NCI-H187 (cell line): ENCODE results near the gene CLDN25.

Experiments used
- DNase-seq, 2 experiments: peaks; one replicate each; lab custom pipeline; 2025; lab: John Stamatoyannopoulos, UW

Gene CLDN25

DNA sequence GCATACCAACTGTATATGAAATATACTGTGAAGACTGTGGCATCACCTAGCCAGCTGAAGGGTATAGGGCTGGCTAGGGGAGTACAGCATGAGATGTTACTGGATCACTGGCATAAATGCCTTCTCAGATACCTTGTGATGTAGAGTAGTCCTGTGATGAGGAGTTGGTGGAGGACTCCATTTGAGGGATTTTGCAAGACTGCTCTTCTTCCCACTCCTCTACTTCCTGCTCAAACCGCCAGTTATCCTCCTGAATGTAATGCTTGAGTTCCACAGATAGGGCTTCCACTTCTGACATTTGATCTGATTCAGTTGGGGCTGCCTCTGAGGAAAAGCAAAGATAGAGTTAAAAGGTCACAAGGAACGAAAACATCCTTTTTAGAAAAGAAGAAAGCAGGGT lies 29.3 kb downstream of the CLDN25 start:
- no peak for DNase-seq

DNA sequence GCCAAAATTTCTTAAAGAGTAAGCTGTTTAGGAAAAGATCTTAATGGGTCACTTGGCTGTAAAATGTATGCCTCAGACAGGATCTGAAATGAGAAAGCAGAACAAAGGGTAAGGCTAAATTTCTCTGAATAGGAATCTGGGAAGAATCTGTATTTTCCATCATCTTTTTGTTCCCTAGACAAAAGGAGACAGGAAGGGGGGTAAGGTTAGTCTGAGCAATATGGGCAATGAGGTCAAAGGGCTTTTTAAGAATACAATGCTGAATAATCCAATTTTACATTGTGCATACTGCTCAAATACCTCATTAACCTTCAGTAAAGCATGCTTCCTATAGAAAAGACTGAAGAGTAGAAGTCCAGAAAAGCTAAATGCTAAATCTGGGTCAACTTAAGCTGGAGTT lies 34.6 kb downstream of the CLDN25 start:
- DNase-seq, result no peak

DNA sequence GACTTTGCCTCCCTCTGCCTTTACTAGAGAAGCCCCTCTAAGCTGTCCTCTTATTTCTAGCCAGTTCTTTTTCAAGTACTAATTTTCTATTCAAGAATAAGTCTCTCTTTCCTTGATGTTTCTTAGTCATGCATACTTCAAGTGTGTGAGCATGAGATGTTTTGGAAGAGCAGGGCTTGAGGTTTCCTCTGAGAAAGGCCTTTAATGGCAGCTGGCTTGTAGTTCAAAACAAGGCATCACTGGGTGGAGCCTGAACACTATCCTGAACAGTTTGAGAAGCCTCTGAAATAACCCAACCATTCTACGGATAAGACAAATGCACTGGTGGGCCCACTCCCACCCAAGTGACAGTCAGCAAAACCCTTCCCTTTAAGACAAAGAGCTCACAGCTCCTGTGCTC lies 37.6 kb downstream of the CLDN25 start:
- DNase-seq, result no peak

DNA sequence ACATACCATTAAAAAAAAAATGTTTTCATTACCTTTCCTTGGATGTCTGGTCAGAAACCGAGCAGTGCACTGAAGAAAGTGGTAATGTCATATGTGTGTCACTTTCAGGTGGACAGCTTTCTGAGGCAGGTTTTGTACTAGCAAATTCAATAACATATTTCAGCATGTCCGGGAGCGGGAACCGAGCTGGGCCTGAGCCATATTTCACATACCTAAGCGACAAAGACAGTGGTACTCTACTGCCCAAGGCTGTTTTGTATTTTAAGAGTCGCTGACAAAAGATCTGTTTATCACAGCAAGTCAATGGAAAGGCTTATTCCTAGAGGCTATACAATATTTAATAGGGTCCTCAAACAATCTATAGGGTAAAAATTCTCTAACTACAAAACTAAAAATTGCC lies 38.0 kb downstream of the CLDN25 start:
- DNase-seq, result no peak

DNA sequence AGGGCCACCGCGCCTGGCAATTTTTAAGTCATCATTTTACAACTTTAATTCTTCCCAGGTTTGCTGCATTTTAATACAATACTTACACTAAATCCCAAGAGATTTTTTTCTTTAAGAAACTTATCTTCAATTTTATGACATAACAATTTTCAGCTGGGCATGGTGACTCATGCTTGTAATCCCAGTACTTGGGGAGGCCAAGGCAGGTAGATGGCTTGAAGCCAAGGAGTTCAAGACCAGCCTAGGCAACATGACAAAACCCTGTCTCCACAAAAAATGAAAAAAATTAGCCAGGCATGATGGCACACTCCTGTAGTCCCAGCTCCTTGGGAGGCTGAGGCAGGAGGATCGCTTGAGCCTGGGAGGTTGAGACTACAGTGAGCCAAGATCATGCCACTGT lies 38.8 kb downstream of the CLDN25 start:
- no peak for DNase-seq

DNA sequence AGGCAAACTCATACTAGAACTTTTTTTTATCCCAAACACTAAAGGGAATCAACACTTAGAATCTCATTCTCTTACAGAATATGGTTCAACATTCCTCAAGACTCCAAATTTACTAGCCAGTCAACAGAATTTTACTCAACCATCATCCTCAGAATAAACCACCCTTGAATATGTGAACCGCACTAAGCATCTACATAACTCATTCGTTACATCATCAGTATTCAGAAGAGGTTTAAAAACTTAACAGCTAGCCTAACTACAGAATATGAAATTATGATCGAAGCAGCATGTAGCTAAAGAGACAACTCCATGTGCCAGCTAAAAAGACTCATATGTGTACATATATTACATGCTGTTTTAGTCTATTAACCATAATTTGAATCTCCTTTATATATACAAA lies 47.9 kb downstream of the CLDN25 start:
- DNase-seq, result no peak

DNA sequence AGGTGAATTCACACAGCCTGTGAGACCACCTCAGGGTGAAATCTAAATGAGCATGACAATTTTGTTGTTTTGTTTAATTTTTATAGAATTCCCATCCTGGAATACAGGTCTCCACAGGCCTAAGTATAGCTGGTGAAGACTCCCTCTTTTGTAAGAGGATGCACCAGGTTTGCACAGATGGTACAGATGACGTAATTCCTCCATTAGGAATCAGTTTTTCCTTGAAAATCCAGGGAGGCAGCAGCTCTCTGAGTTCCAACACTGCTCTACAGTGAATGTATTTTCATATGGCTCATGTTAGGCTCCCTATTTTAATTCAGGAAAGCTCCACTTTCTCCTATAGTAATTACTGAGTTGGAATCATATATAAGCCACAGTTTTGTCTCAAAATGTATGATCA lies 48.6 kb downstream of the CLDN25 start:
- DNase-seq, result no peak

DNA sequence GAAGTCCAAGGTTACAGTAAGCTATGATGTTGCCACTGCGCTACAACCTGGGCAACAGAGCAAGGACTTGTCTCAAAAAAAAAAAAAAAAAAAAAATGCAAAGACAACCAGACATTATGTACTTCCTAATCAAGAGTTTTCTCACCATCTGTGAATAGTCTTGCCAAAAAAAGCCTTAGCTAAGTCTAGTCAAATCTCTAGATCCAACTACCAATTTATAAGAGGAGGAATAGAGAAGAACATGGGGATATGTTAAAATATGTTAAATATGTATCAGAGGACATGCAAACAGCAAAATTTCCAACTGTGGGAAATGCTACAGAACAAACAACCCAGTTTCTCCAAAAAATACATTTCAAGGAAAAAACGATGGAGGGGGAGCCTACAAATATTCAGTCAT lies 50.2 kb downstream of the CLDN25 start:
- no peak for DNase-seq
